HG02840 (cell line): Measurements from ENCODE around the gene ETNPPL.

ENCODE experiments used
- ATAC-seq: cut with Tn5 transposase; IDR thresholded peaks from one replicate; pipeline ENCODE4 v1.9.1; 2021; ENCODE audit warnings: mild to moderate bottlenecking, moderate library complexity, moderate number of reproducible peaks; ENCODE audit not compliant: unreplicated experiment, low FRiP score

Gene ETNPPL

DNA sequence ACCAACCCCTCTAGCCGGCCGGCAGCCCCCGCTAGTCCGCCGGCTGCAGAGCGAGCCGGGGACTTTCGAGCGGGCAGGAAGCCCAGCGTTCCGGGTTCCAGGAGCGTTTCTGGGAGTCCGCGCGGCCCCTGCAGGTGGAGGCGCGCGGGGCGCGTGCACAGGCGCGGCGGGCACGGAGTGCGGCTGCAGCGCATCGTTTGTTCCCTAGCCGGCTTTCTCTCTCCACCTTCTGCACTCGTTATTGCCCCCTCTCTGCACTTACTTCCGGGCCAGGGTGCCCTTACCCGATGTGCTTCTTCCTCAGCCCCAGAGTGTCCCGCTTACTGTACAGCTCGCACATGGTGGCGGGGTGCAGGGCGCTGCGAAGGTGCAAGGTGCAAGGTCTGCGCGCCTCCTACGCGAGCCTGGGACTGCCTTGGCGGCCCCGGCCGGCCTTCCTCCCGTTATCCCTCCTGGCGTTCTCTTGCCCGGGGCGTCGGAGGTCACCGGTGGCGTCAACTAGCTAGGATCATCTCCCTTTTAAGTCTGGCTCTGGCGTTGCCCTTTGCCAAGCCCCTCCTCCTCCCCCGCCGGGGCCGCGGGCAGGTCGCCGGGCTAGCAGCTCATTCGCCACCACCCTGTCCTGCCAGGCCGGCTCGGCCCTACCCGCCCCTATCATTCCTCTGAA lies at the start of gene ETNPPL:
ETNPPL (minus strand) TSS at position 495 of the 667 bp plus-strand sequence; CDS start at position 340, 155 bp downstream.
- ATAC-seq, result no peak

DNA sequence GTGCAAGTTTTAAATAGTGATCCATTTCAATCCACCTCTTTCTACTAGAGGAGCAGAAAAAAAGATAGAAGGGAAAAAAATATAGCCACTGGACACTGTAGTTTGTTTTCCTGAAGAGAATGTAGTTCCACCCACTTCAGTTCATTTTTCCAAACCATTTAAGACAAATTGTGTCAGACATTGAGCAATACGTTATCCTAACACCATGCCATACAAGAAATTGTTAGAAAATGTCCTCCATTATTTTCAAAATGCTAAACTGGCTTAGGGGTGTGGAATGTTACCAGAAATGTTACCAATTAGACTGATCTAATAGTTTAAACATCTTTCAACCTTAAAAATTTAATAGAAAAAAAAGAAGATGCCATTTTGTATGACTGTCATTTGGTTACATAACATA lies 48.6 kb upstream of the ETNPPL start:
- ATAC-seq, result no peak

DNA sequence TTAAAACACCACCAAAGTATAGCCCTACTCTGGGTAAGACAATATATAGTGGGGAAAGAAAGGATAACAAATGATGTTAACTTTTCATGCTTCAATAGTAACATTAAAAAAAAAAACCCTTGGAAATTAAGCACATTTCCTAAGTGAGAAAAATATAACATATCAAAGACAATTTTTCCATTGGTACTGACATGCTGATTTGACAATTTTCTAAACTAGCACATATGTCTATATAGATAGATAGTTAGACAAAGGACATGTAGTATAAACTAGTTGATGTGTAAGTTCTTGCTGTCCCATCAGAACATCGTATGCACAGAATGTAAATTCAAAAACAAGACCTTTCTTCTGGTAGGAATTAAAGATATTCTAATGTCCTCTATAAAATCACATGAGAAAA lies 47.2 kb upstream of the ETNPPL start:
- no peak for ATAC-seq

DNA sequence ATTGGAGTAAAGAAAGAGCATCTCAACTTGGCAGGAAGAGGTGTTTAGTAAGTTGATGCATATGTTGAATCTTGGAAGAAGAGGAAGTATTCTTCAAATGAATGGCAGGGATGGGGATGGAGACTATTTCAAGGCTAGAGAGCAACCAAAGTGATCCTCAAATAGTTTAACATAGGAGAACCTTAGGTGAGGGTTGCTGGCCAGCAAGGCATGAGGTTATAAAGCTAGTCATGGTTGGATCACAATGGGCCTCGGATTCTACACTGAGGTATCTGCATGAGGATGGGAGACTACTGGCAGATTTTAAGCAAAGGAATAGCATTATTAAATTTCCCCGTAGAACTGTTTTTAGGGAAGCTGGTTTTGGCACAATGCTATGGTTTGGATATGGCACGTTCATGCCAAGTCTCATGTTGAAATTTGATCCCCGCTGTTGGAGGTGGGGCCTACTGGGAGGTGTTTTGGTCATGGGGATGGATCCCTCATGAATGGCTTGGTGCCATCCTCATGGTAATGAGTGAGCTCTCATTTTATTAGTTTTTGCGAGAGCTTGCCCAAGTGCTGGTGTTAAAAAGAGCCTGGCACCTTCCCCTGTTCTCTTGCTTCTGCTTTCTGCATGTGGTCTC lies 41.9 kb upstream of the ETNPPL start:
- ATAC-seq, result no peak

DNA sequence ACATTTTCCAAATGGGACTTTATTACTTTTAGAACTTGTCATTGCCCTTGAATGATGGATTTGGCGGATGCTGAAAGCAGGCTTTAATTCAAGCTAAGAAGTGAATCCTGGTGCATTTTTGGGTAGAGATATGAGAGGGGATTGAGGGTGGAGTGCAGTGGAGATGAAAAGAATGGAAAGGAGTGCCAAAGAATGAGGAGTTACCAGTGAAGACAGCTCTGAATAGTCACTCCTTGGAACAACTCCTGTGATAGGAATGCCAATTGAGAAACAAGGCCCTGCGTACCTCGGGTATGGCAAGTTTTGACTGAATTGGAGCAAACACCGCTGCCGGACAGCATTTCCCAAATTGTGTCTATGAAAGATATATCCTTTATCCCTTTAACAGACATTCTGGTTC lies 36.5 kb upstream of the ETNPPL start:
- ATAC-seq, result no peak

DNA sequence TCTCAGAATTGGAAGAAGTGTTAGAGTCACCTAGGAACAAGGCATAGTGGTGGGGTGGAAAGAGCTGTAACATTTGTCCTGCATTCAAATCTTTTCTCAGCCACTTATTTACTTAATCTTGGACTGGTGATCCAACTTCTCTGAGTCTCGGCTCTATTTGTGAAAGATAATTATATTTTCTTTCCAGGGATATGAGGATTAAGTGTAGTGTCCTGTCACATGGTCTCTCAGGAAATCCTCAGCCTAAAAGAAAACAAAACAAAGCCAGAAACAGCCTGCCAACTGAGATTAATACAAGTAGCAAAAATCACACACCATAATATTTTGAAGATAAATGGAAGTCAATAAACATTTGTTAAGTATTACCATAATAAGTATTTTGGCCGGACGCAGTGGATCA lies 33.3 kb upstream of the ETNPPL start:
- ATAC-seq, result no peak

DNA sequence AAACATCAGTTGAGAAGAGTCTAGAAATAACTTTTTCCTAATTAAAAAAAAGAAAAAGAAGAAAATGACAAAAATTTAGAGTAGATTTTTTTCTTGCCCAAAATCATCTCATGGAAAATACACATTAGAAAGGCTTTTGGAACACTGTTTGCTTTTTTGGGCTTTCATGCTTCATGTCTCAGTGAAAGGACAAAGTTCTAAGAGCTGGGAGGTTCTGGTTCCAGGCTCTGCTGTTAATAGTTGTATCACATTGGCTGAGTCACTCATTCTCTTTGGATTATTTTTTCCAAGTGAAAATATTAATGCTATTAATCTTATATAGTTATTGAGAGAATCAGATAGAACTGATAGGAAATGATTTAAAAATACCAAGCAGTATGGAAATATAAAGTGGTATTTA lies 32.9 kb upstream of the ETNPPL start:
- no peak for ATAC-seq

DNA sequence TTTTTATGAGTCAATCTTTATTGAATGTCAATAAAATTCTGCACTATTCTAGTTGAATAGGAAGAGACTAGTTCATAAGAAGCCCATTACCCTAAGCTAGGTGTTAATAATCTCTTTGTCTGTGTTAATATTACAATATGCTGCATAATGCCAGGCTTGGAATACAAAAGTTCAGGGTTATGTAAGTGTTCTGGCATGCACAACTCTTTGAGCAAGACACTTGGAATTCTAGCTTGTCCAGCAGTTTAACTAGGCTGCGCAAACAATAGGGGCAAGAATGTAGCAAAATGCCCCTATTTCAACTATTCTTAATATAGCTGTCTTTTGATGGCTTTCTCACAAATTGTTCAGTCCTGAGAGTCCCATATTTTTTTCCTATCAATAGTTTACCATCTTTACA lies 31.3 kb upstream of the ETNPPL start:
- ATAC-seq, result no peak

DNA sequence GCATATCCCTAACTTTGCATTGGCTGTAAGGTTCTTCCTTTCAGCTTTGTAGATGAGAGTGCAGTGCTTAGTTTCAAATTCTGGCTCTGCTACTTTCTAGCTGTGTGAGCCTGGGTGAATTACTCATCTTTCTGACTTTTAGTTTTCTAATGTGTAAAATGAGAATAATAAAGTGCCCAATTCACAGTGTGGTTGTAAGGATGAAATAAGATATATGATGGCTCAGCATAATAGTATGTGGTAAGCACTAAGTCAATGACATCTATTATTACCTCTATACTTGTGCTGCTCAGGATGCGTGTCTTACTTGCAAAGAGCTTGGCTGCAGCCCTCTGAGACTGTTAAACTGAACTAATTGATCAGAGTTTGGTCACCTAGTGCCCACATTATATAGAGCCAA lies 30.6 kb upstream of the ETNPPL start:
- ATAC-seq, result no peak

DNA sequence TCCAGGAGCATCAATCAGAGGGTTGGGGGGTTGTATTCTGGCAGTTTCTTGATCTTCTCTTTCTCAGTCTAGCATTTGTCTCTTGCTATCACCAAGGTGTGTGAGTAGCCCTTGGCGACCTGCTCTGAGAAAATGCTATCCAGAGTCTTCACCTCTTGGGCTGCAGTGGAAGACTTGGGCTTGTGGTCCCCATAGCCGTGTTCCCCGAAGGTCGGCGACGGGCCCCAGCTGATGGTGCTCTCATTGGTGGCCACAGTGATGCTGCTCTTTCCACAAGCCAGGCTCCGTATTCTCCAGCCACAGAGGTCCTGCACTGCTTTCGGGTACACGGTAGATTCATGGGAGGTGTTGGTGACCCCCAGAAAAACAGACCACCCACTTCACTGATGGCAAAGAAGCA lies 25.9 kb upstream of the ETNPPL start:
- ATAC-seq, result no peak

DNA sequence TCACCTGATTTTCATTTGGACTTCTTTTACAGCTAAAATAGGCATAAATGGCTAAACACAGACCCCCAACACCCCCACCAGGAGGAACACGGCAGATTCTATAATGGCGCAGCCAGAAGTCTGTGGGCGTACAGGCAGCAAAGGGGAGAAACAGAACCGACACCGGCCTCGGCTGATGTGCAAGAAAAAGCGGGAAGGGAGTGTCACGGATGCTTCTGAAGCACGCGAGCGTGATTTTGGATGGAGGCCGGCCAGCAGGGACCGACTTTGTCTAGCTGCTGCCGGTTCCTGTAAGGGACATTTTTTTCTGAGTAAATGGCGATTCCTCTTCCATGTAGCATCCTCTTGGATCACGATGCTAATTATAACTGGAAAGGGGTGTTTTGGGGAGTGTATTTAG lies 24.9 kb upstream of the ETNPPL start:
- no peak for ATAC-seq

DNA sequence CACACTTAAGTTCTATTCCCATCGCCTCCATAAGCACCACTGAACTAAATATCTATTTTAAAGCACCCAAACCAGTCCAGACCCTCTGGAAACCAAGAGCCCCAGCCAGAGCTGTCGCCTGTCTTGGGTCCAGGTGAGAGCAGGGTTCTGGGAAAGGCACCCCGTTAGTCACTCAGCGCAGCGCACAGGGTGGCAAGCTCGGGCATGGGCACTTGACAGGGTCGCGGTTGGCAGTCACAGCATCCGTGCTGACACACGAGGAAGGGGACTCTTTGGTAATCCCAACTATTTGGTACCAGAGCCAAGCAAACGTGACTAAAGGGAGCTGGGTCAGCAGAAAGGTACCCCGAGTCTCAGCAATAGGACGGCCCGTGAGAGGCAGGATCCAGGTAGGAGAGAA lies 24.3 kb upstream of the ETNPPL start:
- ATAC-seq, result no peak

DNA sequence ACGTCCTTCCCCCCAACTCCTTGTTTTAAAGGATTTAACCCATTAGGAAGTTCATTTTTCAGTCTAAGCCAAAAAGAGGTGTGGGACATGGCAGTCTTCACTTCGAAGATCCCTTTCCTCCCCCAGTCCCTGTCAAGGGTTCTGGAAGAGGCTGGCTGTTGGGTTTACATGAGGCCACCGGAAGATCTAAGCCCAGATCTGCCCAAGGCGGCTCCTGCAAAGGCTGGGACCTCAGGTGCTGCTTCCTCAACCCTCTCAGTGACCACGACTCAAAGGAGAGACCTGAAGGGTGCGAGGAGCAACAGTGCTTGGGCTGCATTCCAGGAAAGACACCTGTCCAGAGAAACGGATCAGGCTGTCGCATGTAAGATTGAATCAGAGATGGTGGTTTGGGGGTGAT lies 23.5 kb upstream of the ETNPPL start:
- no peak for ATAC-seq

DNA sequence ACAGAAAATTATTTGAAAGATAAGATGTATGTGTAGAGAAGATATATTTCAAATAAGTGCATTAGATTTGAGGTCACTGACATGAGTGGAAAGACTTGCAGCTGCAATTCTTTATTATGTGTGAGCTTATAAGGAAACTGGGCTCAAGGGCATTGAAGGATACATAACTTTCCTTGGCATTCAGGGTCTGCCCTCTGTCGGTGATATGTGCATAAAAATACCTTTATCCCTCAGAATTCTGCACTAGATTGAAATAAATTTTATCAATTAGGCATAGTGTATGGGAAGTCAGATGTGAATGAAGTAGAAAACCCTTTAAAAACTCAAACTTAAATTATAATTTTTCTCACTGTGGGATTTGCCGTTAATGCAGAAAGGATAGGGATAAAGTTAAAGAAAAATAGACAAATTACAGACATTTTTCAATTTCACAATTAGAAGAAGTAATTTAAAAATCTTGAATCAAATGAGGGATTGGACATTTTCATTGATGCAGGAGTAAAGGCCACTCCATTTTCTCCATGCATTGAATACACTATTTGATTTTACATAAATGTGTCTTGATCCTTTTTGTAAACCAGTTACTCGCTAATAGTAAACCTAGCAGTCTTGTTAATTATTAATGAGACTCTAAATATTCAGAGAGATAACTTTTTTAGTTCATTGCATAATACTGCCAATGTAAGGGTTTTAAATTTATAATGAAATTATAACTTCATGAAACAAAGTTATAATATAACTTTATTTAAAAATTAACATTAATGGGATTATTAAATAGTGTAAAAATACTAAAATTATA lies 21.0 kb upstream of the ETNPPL start:
- ATAC-seq, result no peak

DNA sequence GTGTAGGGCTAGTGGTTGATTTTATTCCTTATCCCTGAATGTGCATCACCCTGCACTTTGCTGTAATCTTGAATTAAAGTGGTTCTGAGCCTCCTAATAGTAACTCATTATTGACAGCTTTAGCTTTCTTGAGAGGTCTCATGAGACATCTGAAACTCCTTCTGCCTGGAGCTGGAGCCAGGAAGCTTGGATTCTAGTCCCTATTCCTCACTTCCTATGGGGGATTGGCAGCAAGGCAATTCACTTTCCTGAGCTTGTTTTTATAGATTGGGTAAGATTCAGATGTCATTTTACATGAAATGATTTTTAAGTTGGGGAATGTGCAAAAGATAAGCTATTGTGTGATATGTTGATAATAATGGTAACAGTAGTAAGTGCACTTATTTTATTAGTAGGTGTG lies 17.1 kb upstream of the ETNPPL start:
- ATAC-seq, result no peak

DNA sequence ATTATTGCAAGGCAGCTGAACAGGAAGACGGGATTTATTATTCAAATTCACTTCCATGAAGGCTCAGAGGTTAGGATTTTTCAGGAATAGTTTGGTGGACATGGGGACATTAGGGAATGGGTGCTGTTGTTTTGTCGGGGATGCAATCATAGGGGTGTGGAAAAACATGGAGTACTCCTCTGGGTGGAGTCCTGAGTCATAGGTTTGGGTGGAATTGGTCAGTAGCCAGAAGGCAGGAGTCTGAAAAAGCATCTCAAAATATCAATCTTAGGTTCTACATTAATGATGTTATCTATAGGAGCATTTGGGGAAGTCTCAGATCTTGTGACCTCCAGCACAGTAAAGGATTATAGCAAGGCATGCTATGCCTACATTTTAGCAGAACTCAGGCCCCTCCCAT lies 14.5 kb upstream of the ETNPPL start:
- no peak for ATAC-seq

DNA sequence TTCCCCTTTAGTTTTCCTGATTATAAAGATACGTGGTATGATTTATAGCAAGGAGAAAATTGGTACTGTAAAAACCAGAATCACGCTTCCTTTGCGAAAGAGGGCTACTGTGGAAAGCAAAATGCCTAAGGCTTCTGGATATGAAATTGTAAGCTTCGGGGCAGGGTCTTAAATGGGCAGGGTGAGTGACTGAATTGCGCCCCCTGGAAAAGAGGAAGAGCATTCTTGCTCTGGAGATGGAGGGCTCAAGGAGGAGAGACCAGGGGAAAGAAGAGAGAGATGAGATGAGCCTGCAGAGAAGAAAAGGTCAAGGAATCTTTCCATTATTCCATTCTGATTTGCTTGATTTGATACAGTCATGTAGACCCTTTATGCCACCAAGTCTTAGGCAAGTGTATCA lies 13.1 kb upstream of the ETNPPL start:
- ATAC-seq, result no peak

DNA sequence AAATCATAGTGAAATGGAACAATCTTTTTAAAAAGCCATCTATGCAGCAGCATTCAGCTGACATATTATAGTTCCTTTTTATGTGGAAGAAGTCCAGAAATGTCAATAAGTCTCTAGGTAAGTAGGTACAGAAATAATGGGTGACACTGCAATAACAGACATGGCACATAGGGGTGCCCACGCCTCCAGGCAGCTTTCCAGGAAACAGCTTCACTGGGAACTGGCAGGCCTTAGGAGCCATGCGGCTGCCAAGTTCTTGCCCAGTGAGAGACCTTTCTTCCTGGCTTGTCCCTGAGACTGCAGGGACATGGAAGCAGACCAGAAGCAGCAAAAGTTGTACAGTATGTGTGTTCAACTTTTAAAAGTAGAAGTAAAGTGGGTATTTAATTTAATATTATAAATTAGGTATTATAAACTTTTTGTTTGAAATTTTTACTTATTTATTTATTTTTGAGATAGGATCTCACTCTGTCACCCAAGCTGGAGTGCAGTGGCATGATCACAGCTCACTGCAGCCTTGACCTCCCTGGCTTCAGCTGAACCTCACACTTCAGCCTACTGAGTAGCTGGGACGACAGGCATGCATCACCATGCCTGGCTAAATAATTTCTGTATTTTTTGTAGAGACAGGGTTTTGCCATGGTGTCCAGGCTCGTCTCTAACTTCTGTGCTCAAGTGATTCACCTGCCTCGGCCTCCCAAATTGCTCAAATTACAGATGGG lies 12.1 kb upstream of the ETNPPL start:
- ATAC-seq, result no peak

DNA sequence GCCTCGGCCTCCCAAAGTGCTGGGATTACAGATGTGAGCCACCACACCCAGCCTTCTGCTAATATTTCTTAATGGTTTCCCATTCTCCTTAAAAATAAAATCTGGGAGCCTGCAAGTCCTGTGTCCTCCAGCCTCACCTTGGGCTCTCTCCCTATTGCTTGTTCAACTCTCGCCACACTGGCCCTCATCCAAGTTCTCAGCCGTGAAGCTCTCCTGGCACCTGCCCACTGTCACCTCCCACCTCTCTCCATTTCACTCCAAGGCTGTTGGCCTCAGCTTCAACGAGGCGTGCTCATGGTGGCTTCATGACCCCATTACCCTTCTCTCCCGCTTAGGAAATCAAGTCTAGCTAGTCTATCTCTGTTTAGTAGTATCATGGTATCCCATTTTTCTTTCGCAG lies 9.5 kb upstream of the ETNPPL start:
- no peak for ATAC-seq

DNA sequence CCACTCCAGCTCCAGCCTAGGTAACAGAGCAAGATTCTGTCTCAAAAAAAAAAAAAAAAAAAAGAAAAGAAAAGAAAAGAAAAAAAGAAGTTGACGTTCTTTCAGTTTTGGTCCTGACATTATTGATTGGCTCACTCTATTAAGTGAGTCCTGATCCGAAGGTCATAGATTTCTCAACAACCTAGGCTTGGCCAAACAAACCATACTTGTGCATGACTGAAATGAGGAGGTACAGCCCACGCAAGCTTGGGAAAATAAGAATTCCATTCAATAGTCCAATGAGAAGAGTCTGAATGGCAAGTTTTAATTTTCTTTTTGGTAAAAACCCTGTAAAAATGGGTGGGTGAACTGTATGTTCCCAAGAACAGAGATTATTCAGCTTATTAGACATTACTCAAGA lies 3.2 kb upstream of the ETNPPL start:
- no peak for ATAC-seq

DNA sequence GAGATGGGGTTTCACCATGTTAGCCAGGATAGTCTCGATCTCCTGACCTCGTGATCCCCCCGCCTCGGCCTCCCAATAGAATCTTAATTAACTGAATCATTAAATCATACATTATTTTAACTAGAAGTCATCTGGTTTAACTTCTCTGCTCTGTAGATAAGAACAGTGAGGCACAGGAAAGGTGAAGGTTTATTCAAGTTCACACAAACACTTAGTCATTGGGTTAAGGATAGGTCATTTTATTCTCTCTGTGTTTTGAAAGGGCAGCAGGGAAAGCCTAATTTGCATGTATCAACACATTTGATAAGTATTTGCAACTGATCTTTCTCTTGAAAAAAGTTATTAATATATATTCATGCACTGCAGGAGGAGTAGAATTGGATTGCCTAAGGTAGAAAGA lies 1.1 kb upstream of the ETNPPL start:
- ATAC-seq, result no peak
